GM18498 (cell line): ENCODE results near the gene SCARF2.
"Not testable (repeated sequence)": the region's sequence is repeated elsewhere in the genome, so short reads cannot be mapped to it uniquely, and the experiment has no call there.

Source experiments
- ATAC-seq: cut with Tn5 transposase; IDR thresholded peaks from one replicate; pipeline ENCODE4 v1.9.1; 2021; ENCODE audit warnings: mild to moderate bottlenecking, moderate library complexity; ENCODE audit not compliant: unreplicated experiment

SCARF2 gene

GRCh38 chr22:20396639-20397038 is 41.0 kb downstream of the SCARF2 start:
- no peak for ATAC-seq

DNA sequence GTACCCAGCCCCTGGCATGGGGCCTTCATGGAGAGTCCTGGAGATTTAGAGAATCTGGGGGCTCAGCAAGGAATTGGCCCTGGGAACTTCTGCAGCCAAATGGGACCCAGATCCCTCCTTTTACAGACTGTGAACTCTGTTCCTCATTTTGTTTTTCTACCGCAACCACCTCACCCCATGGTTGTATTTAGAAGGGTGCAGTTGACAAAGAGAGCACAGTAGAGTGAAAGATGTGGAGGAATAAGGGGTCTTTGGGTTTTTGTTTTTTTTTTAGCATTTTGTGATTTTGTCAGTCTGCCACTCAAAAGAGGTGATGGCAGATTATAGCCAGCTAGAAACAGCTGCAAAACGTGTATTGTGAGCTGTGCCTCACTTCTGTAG is 41.7 kb downstream of the SCARF2 start:
- no peak for ATAC-seq

GRCh38 chr22:20395181-20395906 is 42.3 kb downstream of the SCARF2 start:
- ATAC-seq = no peak

- peak; percentile 73 for ATAC-seq
Observed at GRCh38 chr22:20393705-20394476, 43.7 kb downstream of the SCARF2 start, which contains the start of gene ZNF74. Gene ZNF74 (plus strand): TSS chr22:20394151. CDS start chr22:20394629, 478 bp downstream.

GRCh38 chr22:20392983-20393704 is 44.5 kb downstream of the SCARF2 start:
- ATAC-seq = no peak

DNA sequence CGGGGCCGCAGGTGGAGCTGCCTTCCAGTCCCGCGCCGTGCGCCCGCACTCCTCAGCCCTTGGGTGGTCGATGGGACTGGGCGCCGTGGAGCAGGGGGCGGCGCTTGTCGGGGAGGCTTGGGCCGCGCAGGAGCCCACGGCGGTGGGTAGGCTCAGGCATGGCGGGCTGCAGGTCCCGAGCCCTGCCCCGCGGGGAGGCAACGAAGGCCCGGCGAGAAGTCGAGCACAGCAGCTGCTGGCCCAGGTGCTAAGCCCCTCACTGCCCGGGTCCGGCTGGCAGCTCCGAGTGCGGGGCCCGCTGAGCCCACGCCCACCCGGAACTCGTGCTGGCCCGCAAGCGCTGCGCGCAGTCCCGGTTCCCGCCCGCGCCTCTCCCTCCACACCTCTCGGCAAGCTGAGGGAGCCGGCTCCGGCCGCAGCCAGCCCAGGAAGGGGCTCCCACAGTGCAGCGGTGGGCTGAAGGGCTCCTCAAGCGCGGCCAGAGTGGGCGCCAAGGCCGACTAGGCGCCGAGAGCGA is 45.2 kb downstream of the SCARF2 start:
- ATAC-seq = not testable (repeated sequence)

GRCh38 chr22:20391222-20391621 is 46.4 kb downstream of the SCARF2 start:
- no peak for ATAC-seq

DNA sequence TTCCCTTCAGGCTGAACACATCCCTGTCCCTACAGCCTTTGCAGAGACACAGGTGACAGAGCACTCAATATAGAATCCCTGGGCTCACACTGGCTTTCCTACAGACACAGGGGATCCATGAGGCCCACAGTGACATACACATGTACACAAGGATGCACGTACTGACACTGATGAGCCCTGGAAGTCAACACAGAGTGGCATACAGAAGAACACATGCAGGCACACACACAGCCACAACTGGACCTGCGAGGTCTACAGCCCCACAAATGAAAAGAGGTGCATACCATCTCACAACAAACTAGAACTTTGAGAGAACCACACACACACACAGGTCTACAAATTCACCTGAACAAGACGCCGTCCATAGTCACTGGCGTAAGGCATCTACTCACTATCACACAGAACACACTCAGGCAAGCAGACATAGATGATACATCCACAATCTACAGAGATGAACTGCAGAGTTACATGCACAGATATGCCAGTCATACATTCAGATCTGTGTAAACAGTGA is 47.2 kb downstream of the SCARF2 start:
- no peak for ATAC-seq

DNA sequence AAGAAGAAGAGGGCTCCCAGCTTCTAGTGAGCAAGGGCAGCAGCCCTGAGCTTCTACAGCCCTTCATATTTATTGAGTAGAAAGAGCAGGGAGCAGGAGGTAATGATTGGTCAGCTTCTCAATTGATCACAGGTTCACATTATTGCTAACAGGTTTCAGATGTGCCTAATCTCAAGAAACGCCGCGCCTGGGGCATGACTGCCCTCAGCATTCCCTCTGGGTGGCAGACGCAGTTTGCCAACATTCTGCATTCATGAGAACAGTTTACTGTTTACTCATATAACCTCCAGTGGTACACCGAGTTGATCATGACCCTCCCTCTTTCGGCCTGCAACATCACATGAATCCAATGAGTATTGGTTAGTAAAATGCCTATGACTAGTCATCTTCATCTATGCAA is 48.3 kb downstream of the SCARF2 start:
- no peak for ATAC-seq

DNA sequence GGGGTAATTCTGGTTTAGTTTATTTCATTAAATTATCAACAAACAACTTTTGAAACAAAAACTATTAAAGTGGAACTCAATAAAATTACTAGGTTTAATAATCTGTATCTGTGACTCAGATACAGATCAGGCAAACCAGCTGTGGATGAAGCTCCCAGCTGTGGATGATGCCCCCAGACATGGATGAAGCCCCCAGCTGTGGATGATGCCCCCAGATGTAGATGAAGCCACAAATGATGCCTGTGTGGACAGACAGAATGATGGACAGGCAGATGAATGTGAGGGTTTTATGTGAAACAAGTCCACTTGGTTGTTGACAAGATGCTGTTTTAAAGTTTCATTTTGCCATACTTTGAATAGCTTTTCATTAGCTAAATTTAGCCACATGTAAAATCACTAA is 49.4 kb downstream of the SCARF2 start:
- ATAC-seq = no peak

- no peak for ATAC-seq
Observed at GRCh38 chr22:20386972-20387371, 50.7 kb downstream of the SCARF2 start.

- ATAC-seq = no peak
Observed at GRCh38 chr22:20386336-20386735, 51.3 kb downstream of the SCARF2 start.

DNA sequence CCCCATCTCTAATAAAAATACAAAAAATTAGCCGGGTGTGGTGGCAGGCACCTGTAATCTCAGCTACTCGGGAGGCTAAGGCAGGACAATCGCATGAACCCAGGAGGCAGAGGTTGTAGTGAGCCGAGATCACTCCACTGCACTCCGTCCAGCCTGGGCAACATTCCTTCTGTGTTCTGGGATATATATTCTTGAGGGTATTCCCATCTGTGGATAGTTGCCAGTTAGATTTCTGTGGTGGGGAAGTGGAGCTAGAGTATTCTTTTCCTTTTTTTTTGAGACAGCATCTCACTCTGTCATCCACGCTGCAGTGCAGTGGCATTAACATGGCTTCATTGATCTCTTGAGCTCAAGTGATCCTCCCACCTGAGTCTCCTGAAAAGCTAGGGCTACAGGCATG is 52.8 kb downstream of the SCARF2 start:
- no peak for ATAC-seq

GRCh38 chr22:20384171-20384570 is 53.5 kb downstream of the SCARF2 start:
- no peak for ATAC-seq

DNA sequence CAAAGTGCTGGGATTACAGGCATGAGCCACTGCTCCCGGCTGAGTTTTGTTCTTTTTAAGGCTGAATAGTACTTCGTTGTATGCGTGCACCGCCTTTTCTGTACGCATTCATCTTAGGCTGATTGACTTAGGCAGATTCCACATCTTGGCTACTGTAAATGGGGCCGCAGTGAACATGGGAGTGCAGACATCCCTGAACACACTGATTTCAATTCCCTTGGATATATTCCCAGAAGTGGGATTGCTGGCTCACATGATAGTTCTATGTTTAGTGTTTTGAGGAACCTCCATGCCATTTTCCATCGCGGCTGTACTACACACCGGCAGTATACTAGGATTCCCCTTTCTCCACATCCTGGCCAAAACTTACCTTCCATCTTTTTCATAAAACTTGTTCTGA is 54.1 kb downstream of the SCARF2 start:
- ATAC-seq = no peak

GRCh38 chr22:20380486-20380885 is 57.1 kb downstream of the SCARF2 start:
- no peak for ATAC-seq

DNA sequence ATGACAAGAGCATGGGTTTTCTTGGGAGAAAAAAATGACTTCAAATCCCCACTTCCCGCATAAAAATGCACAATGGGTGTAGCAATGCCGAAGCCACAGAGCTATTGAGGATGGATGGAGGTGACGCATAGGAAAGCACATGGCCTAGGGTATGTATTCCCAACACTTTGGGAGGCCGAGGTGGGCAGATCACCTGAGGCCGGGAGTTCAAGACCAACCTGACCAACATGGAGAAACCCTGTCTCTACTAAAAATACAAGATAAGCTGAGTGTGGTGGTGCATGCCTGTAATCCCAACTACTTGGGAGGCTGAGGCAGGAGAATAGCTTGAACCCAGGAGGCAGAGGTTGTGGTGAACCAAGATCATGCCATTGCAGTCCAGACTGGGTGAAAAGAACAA is 58.9 kb downstream of the SCARF2 start:
- ATAC-seq = not testable (repeated sequence)

DNA sequence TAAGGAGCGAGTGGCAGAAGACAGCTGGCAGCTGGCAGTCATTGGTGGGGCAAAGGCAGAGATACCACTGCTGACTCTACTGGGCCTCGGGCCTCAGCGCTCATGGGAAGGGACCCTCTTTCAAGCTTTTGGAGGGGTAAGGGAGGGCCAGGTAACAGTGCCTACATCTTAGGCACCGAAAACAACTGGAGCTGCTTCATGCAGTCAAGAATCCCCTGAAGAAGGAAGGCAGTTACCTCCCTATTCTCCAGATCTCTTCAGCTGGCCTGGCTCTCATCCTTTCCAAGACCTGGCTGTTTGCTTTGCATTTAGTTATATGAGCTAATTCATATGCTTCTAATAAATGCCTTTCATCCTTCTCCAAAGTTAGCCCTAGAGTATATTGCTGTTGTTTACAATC is 59.5 kb downstream of the SCARF2 start:
- no peak for ATAC-seq

DNA sequence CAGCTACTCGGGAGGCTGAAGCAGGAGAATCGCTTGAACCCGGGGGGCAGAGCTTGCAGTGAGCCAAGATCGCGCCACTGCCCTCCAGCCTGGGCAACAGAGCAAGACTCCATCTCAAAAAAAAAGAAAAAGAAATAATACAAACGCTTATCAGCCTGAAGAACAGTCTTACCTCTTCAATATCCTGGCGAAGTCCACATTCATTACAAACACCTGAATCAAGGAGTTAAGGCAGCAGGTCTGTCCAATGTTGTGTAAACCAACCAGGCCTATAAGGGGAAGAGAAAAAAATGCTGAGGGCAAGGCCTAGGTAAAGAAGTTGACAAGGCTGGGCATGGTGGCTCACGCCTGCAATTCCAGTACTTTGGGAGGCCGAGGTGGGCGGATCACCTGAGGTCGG is 60.6 kb downstream of the SCARF2 start:
- not testable (repeated sequence) for ATAC-seq

- not testable (repeated sequence) for ATAC-seq
Observed at GRCh38 chr22:20376281-20376680, 61.3 kb downstream of the SCARF2 start.
